22Rv1 (cell line): ENCODE measurements around the gene KRT71.

Experiments
- H3K27ac ChIP-seq: fragments of 450-650 bp; 2 replicates; pipeline ENCODE4 v1.5.1; 2017
- ZFX ChIP-seq: fragments of 450-650 bp; IDR thresholded peaks from 2 replicates; pipeline ENCODE4 v1.6.1; 2017; ENCODE audit warnings: antibody characterized with exemption, borderline replicate concordance
- TF ChIP-seq, protein P1 (sequence below): fragments of 450-650 bp; IDR thresholded peaks from 2 replicates; pipeline ENCODE4 v1.5.1; 2017; ENCODE audit warnings: mild to moderate bottlenecking

The KRT71 gene

DNA sequence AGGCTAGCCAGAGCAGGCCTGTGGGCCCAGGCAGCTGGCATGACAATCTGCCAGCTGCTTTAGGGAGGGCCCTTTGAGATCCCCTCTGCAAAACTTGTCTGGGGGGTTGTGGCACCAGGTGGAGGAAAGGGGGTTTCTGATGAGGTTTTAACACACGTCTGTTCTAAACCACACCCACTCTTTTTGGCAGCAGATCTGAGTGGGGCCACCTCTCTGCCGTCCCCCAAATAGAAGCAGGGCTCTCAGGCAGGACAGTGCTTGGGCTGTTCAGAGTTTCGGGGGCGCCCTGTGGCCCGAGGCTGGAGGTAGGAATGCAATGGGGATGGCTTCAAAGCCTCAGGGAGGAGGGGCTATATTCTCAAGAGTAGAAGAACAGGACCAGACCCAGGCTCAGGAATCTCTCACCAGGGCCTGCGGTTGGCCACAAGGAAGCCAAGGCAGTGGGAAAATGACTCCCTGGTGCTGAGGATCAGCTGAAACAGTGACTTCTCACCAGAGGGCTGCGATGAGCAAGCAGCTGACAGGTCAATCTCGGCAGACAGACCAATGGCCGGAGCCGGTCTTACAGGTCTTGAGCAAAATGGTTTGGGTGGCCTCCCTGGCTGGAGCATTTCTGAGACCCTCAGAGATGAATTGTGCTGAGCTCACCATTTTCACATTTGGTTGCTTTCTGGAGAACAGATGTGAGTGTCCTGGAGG lies 31.2 kb downstream of the KRT71 start:
- TF ChIP-seq ZFX, result no peak
- TF ChIP-seq, protein P1, sequence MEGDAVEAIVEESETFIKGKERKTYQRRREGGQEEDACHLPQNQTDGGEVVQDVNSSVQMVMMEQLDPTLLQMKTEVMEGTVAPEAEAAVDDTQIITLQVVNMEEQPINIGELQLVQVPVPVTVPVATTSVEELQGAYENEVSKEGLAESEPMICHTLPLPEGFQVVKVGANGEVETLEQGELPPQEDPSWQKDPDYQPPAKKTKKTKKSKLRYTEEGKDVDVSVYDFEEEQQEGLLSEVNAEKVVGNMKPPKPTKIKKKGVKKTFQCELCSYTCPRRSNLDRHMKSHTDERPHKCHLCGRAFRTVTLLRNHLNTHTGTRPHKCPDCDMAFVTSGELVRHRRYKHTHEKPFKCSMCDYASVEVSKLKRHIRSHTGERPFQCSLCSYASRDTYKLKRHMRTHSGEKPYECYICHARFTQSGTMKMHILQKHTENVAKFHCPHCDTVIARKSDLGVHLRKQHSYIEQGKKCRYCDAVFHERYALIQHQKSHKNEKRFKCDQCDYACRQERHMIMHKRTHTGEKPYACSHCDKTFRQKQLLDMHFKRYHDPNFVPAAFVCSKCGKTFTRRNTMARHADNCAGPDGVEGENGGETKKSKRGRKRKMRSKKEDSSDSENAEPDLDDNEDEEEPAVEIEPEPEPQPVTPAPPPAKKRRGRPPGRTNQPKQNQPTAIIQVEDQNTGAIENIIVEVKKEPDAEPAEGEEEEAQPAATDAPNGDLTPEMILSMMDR, result no peak
- H3K27ac ChIP-seq, result no peak overlapping the region

DNA sequence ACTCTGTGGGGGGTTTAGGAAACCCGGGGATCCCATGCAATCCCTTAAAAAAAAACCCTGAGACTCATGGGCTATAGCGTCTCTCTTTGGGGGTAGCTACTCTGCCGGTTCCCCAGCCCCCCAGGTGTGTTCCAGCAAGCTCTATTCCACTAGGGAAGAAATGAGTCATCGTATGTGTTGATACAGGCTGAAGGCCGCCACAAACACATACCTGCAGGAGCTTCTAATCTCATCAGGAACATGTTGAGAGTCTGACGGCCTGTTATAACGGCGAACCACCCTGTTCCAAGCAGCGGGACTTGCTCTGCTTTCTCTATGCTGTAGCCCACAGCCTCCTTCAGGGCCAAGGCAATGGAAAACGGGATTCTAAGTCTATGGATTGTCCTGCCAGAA lies 31.8 kb downstream of the KRT71 start:
- TF ChIP-seq, protein P1, result no peak
- TF ChIP-seq ZFX, result no peak
- H3K27ac ChIP-seq, result no peak overlapping the region

GRCh38 chr12:52519826-52520662 lies 32.9 kb downstream of the KRT71 start, which contains the start of gene KRT5:
Gene KRT5, minus strand, starts transcription at chr12:52520394. Its CDS starts 98 bp downstream, at chr12:52520296.
- H3K27ac ChIP-seq, result no peak within 1 kb of the TSS
- TF ChIP-seq, protein P1, result no peak
- TF ChIP-seq ZFX, result no peak

DNA sequence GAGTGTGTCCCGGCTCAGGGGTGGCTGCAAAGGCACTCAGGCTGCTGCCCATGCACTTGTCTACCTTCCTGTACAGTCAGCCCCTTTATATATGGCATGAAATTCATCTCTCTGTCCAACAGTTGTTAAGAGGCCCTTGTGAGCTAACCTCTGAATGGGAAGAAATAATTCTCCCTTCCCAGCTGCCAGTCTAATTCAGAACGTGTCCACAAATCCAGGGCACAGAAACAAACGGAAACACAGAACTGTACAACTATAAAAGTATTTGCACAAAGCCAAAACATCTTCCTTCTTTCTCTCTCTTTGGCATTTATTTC lies 33.6 kb downstream of the KRT71 start:
- no peak overlapping the region for H3K27ac ChIP-seq
- TF ChIP-seq ZFX, result no peak
- TF ChIP-seq, protein P1, result no peak

GRCh38 chr12:52518574-52519386 lies 34.2 kb downstream of the KRT71 start:
- TF ChIP-seq ZFX, result no peak
- TF ChIP-seq, protein P1, result no peak
- H3K27ac ChIP-seq, result no peak overlapping the region

GRCh38 chr12:52517888-52518287 lies 35.1 kb downstream of the KRT71 start:
- no peak for TF ChIP-seq ZFX
- H3K27ac ChIP-seq, result no peak overlapping the region

GRCh38 chr12:52517005-52517835 lies 35.7 kb downstream of the KRT71 start:
- TF ChIP-seq ZFX, result no peak
- TF ChIP-seq, protein P1, result no peak
- H3K27ac ChIP-seq, result no peak overlapping the region
